Measurements from ENCODE around the gene KIAA1586. TPM values are rescaled to one million over a fixed set of nuclear protein-coding genes. Genes with fewer than 3 reads are reported as not detected.
A peak's percentile ranks its signal among the peaks of the same experiment; 100 is the strongest.

KIAA1586 gene
- total RNA-seq, 1 donor = 17.4 TPM

- no peaks in the 10 kb centered on the region for H4K20me1 ChIP-seq (ENCODE audit: insufficient read depth, low read length)
- DNase-seq (ENCODE audit: insufficient read length, low spot score, missing footprints) = no peak
- no peaks in the 10 kb centered on the region for H3K27me3 ChIP-seq (ENCODE audit: insufficient read depth, low read length)
- H3K36me3 ChIP-seq (ENCODE audit: insufficient read depth, low read length) = peaks cover 37% of the 10 kb centered on the region
- peaks cover 10% of the 10 kb centered on the region for H3K4me1 ChIP-seq (ENCODE audit: insufficient read depth, low read length)
- no peak for TF ChIP-seq CTCF (IDR thresholded peaks at IDR 0.05; ENCODE audit: extremely low read depth, low read depth, low read length)
- H3K27ac ChIP-seq (ENCODE audit: low read depth, low read length) = no peak overlapping the region
- H3K4me2 ChIP-seq (ENCODE audit: insufficient read depth, low read length) = peak overlapping the region; percentile 6
- peaks cover 35% of the 10 kb centered on the region for H3K79me2 ChIP-seq (ENCODE audit: insufficient read depth, low read length)
- no peak overlapping the region for H2AFZ ChIP-seq (ENCODE audit: low read length)
- no peaks in the 10 kb centered on the region for H3K9me3 ChIP-seq (ENCODE audit: low read depth, low read length)
- H3K4me3 ChIP-seq (ENCODE audit: insufficient read depth, low read length) = peak overlapping the region; percentile 5
Observed at GRCh38 chr6:57048577-57048976, 2.1 kb downstream of the KIAA1586 start.

GRCh38 chr6:57063847-57064246 is 17.4 kb downstream of the KIAA1586 start:
- Histone ChIP-seq H4K20me1 (ENCODE audit: insufficient read depth, low read length) (no peaks in the 10 kb centered on the region), H2AFZ (ENCODE audit: low read length) (no peak overlapping the region), H3K4me2 (ENCODE audit: insufficient read depth, low read length) (no peak overlapping the region), H3K27ac (ENCODE audit: low read depth, low read length) (no peak overlapping the region), H3K4me1 (ENCODE audit: insufficient read depth, low read length) (peaks cover 15% of the 10 kb centered on the region), H3K36me3 (ENCODE audit: insufficient read depth, low read length) (peaks cover 2% of the 10 kb centered on the region), H3K4me3 (ENCODE audit: insufficient read depth, low read length) (no peak overlapping the region), H3K9me3 (ENCODE audit: low read depth, low read length) (no peaks in the 10 kb centered on the region), H3K79me2 (ENCODE audit: insufficient read depth, low read length) (no peaks in the 10 kb centered on the region), H3K27me3 (ENCODE audit: insufficient read depth, low read length) (no peaks in the 10 kb centered on the region)
- DNase-seq (ENCODE audit: insufficient read length, low spot score, missing footprints) = no peak
- TF ChIP-seq CTCF (IDR thresholded peaks at IDR 0.05; ENCODE audit: extremely low read depth, low read depth, low read length) = no peak

GRCh38 chr6:57064809-57065208 is 18.3 kb downstream of the KIAA1586 start:
- Histone ChIP-seq H4K20me1 (ENCODE audit: insufficient read depth, low read length) (no peaks in the 10 kb centered on the region), H3K79me2 (ENCODE audit: insufficient read depth, low read length) (no peaks in the 10 kb centered on the region), H3K4me2 (ENCODE audit: insufficient read depth, low read length) (no peak overlapping the region), H3K4me1 (ENCODE audit: insufficient read depth, low read length) (peaks cover 16% of the 10 kb centered on the region), H3K4me3 (ENCODE audit: insufficient read depth, low read length) (no peak overlapping the region), H3K27ac (ENCODE audit: low read depth, low read length) (no peak overlapping the region), H2AFZ (ENCODE audit: low read length) (no peak overlapping the region), H3K9me3 (ENCODE audit: low read depth, low read length) (no peaks in the 10 kb centered on the region), H3K36me3 (ENCODE audit: insufficient read depth, low read length) (no peaks in the 10 kb centered on the region), H3K27me3 (ENCODE audit: insufficient read depth, low read length) (no peaks in the 10 kb centered on the region)
- peak; percentile 77 for DNase-seq (ENCODE audit: insufficient read length, low spot score, missing footprints)
- TF ChIP-seq CTCF (IDR thresholded peaks at IDR 0.05; ENCODE audit: extremely low read depth, low read depth, low read length) = no peak

GRCh38 chr6:57068061-57068460 is 21.6 kb downstream of the KIAA1586 start:
- H3K4me2 ChIP-seq (ENCODE audit: insufficient read depth, low read length) = no peak overlapping the region
- DNase-seq (ENCODE audit: insufficient read length, low spot score, missing footprints) = no peak
- no peak for TF ChIP-seq CTCF (IDR thresholded peaks at IDR 0.05; ENCODE audit: extremely low read depth, low read depth, low read length)

More at GRCh38 chr6:57068061-57068460, 21.6 kb downstream of the KIAA1586 start:
- Histone ChIP-seq H4K20me1 (ENCODE audit: insufficient read depth, low read length) (no peaks in the 10 kb centered on the region), H2AFZ (ENCODE audit: low read length) (no peak overlapping the region), H3K9me3 (ENCODE audit: low read depth, low read length) (no peaks in the 10 kb centered on the region), H3K4me1 (ENCODE audit: insufficient read depth, low read length) (peaks cover 16% of the 10 kb centered on the region), H3K27ac (ENCODE audit: low read depth, low read length) (peak overlapping the region; percentile 52), H3K36me3 (ENCODE audit: insufficient read depth, low read length) (no peaks in the 10 kb centered on the region), H3K79me2 (ENCODE audit: insufficient read depth, low read length) (no peaks in the 10 kb centered on the region), H3K4me3 (ENCODE audit: insufficient read depth, low read length) (no peak overlapping the region), H3K27me3 (ENCODE audit: insufficient read depth, low read length) (no peaks in the 10 kb centered on the region)

All from osteoblast (primary cell).